NCI-H510A treated with DMSO at 0.1 percent for 48 hours (cell line): ENCODE measurements around the gene PCCA.

Source experiments
- DNase-seq: peaks from one replicate; lab custom pipeline; 2025; lab: John Stamatoyannopoulos, UW

PCCA gene

DNA sequence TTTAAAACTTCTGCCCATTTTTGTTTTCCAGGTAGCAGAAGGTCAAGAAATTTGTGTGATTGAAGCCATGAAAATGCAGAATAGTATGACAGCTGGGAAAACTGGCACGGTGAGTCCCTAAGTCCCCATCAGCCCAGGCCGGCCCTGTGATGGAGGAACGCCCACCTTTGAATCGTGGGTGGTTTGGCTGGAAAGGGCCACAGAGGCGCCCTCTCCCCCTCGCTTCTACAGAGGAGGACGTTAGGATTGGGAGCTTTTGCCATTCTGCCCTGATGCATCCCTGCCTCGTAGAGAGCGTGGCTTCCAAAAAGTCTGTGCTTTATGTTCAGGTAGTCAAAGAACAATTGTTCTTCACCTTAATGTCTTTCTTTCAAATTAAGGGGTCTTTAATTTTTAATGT is 438.8 kb downstream of the PCCA start:
- no peak for DNase-seq

DNA sequence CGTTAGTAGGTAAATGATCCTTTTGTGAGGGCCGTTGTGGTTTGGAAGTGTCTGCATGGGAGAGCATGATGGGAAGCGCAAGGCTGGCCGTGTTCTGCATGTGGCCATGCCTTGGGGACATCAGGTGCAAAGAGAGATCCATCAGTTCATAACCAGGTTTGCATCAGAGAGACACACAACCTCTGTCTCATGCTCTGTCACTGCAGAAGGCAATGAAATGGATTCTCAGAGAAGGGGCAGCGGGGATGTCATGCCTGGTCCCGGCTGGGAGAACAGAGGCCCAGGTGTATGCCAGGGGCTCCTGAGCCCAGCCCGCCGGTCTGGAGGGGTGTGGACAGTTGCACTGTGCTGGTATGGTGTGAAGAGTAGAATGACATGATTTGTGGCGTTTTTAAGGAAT is 439.5 kb downstream of the PCCA start:
- DNase-seq = no peak

GRCh38 chr13:100528820-100529219 is 439.9 kb downstream of the PCCA start:
- DNase-seq = no peak

- DNase-seq = no peak
Observed at GRCh38 chr13:100529666-100530377, 440.9 kb downstream of the PCCA start.

- no peak for DNase-seq
Observed at GRCh38 chr13:100530671-100531213, 441.8 kb downstream of the PCCA start.

GRCh38 chr13:100532090-100532766 is 443.3 kb downstream of the PCCA start:
- DNase-seq = no peak

GRCh38 chr13:100532836-100533435 is 444.0 kb downstream of the PCCA start:
- no peak for DNase-seq

GRCh38 chr13:100533588-100534041 is 444.7 kb downstream of the PCCA start:
- DNase-seq = peak; percentile 50

- no peak for DNase-seq
Observed at GRCh38 chr13:100534147-100534843, 445.4 kb downstream of the PCCA start.

- DNase-seq = no peak
Observed at GRCh38 chr13:100534911-100535310, 446.0 kb downstream of the PCCA start.

GRCh38 chr13:100535426-100536135 is 446.7 kb downstream of the PCCA start:
- DNase-seq = no peak

DNA sequence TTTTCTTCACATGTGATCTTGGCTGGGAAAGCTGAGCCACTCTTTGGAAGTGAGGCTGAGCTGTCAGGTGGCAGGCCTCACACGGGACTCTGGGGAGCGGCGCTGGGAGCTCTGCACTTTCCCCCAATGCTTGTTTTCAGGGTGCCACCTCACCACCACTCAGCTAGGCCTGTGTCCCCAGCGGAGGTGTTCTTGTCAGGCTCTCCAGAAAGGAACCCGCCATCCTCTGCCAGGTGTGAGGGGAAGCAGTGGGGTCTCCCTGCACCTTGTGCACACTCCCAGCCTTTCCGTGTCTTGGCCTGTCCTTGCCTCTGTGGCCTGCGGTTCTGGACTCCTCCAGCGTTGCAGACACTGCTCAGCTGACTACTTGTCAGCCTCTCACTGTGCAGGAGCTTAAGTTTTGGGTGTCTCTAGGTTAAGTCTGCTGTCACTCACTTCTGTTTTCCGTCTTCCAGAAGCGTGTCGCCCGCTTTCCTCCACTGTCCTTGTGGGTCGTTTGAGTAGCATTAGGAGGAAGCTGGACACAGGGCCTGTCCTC is 447.8 kb downstream of the PCCA start:
- DNase-seq = no peak

- no peak for DNase-seq
Observed at GRCh38 chr13:100537486-100537885, 448.6 kb downstream of the PCCA start.

DNA sequence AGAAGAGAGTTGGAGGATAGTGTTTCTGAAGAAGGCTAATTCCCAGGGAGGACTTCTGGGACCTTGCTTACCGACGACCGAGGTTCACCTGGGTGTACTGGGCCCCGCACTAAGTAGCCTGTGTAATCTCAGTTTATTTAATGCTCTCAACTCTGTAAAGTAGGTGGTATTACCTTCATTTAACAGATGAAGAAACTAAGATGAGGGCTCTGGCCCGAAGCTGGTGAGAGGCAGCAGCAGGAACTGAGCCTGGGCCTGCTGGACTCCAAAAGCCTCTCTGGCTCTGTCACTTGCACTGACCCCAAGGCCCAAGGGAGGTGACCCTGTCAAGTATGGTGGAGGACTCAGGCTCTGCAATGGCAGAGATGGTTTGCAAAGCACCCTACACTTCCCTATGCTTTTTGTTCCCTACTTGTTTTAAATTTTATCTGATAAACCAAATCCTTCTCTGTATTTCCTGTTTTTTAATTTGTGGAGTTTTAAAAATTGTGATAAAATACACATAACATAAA is 449.1 kb downstream of the PCCA start:
- no peak for DNase-seq

DNA sequence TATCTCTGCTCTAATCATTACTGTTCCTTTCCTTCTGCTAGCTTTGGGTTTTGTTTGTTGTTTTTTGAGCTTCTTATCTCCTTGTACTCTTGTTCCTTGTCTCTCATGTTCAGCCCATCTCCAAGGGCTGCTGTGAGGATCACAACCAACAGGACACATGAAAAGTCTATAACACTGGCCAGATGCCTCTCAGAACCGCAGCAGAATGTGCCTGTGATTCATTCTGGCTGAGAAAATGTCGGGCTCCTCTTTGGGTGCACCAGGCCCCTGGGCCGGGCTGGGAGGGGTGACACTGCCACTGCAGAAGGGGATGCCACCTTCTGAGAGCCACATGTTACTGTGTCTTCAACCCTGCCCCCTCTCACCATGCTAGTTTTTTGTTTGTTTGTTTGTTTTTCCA is 451.7 kb downstream of the PCCA start:
- no peak for DNase-seq

DNA sequence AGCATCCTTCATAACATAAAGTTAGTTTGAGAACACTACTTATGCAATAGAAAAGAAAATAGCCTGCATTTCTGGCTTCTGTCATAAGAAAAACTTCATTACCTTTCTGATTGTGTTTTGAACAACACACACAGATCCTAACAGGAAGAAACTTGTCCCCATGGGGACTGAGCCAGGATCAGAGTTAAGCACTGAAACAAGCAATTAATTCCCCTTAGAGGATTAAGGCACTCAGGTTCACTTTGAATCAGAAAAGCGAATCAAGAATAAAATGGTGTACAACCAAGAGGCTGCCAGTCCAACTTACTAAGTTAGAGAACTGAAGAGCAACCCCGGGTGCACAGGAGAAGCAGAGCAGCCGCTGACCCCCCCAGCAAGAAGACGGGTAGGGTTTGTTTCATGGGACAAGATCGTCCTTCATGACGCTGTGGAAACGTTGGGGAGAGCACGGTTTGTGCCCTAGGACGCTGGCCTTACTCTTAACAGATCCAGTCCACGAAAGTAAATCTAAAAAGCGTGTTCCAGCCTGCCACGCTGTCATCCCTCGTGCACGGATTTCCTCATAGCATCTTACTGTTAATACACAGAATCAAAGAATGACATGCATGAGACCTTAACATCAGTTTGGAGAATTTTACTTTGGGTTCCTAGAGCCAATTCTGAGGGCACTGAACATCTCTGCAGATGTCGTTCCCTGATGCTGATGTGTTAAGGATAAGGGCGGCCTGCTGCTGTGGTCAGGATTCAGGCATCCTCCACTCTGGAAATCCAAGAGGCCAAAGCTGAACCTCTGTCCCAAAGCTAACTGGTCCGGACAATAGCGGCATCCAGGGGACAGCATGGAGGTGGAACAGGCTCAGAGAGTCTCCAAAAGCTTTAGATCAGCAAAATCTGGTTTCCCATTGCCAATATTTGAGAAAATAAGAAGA is 453.3 kb downstream of the PCCA start:
- DNase-seq = no peak

DNA sequence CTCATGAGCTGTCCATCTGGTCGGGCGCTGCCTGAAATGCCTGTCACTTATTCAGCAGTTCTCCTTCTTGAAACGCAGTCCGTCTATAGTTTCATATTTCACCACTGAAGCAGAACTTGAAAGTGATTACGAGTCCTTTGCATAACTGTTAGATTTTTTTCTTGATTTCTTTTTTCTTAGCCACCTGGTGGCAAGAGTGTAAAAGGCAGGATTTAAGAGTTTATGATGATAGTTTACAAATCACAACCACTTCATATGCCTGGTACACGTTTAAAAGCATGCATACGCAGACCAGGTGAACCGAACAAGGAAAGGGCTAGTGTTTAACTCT is 453.9 kb downstream of the PCCA start:
- DNase-seq = no peak

DNA sequence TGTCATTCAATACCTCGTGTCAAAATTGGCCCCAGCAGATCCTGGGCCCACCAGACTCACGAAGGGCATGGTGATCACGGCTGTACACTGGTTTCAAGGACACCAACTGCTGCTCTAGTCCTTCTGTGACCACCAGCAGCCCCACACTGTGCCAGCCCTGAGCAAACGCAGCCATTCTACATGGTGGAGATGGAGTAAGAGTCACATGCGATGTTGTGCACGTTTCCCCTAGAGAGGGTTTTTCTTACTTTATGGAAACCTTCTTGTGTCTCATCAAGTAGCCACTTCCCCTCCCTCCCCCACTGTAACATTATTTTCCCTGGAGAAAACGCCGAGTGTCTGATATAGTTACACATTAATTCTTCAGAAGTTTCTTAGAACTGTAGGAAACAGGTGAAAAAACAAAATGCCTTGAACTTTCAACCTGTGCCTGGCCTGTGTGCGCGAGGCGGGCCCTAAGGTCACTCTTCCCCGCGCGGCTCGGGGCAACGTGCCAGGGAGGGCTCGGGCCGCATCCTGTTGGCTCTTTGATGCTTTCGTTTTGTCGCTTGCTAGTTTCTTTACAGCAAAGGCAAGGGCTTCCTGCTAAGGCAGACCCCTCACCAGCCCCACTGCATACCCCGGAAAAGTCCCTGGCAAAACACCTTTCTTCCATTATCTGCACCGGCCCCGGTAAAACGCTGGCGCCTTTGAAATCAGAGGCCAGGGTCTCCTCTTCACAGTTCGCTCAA is 455.1 kb downstream of the PCCA start:
- no peak for DNase-seq

GRCh38 chr13:100544866-100545683 is 456.2 kb downstream of the PCCA start:
- DNase-seq = no peak
